ENCODE data around the gene SORCS2. TPM values are rescaled to one million over a fixed set of nuclear protein-coding genes. Genes with fewer than 3 reads are reported as not detected.

SORCS2 gene
- total RNA-seq, 1 donor from 2014 or later = 1.2 TPM

DNA sequence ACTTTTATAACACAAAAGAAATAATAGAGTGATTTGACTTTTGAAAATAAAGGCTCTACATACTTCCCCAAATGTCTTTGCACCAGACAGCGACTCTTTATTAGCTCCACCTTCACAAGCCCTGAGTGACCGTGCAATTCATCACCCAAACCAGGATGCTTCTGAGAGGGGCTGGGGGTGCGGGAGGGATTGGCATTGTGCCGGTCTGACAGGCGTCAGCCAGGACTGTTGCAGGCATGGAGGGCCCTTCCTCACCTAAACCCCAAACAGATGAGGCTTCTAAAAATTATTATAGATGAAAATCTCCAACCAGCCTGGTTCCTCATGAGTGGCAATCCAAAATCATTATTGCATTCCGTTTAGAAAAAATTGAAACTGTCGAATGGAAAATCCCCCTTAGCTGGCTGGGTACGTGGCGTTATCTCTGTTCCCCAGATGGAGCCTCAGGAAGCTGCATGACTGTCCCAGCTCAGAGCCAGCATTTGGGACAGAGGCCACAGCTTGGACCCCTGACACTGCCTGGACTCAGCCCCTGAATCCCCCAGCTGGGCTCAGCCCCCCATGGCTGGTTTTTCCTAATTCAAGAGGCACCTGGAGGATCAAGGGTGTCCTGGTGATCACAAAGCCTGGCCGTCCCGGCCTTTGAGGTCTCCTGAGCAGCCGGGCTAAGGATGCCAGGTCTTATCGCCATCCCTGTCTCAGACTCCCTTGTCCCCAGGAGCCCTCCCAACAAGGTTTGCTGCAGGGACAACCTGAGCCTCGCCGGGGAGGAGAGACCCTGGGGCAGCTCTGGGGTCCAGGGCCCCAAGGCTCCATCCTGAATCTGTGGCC lies 60.4 kb downstream of the SORCS2 start:
- no peak for ATAC-seq (ENCODE audit: poor library complexity)
- no peak for DNase-seq
- intact Hi-C loops (cut with DNase I) = no loop called here

DNA sequence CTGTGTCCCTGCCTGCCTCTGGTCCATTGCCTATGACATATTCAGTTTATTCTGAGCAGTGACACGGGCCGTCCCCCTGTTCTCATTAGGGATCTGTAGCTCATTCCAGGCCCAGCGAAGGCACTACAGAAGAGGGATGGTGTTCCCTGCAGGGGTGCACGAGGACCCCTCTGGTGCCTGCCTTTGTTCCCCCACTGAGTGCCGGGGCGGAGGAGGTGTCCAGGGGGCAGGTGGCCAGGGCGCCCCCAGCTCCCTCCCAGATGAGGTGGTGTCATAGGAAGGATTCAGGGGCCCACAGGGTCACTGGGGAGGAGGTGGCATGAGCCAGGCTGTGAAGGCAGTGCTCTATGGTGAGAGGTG lies 61.0 kb downstream of the SORCS2 start:
- intact Hi-C loops (cut with DNase I) = no loop called here
- DNase-seq (no peak), ATAC-seq (ENCODE audit: poor library complexity) (no peak)

DNA sequence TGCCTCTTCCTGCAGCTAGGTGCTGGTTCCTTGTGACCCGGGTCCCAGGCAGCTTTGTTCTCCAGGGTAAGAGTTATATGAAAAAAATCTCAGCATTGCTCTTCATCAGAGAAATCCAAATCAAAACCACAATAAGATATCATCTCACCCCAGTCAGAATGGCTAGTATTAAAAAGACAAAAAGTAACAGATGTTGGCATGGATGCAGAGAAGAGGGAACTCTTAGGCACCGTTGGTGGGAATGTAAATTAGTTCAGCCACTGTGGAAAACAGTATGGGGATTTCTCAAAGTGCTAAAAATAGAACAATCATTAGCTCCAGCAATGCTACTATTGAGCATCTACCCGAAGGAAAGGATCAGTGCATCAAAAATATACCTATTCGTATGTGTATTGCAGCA lies 61.5 kb downstream of the SORCS2 start:
- intact Hi-C loops (cut with DNase I) = no loop called here
- ATAC-seq (ENCODE audit: poor library complexity) = no peak
- no peak for DNase-seq

DNA sequence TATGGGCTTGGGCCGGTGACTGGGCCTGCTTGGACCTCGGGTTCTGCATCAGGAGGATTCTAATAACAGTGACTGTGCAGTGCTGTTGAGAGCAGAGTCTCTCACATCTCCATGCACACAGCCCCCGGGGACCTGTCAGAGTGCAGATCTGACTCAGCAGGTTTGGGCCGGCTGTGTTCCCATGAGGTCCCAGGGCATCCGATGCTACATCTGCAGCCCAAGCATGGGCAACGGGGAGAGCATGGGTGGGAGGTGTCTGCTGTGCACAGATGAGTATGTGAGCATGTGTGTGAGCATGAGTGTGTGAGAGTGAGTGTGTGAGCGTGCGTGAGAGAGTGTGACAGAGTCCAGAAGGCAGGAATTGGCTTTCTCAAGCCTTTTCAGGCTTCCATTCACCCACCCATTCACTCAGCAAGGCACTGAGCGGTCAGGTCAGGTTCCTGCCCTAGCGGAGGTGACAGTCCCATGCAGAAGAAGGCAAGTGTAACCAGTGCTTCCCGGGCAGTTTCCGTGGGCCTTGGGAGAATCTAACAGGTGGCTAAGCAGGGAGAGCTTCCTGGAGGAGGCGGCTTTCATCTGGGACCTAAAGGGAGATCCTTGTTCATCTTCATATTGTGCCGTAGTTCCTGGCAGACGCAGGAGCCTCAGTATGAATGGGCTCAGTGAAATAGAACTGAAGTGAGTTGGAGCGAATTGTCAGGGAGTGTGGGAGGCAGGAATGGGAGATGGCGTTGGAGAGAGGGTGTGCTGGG lies 62.6 kb downstream of the SORCS2 start:
- DNase-seq (peak; percentile 42), ATAC-seq (ENCODE audit: poor library complexity) (no peak)
- intact Hi-C loops (cut with DNase I) = no loop called here

DNA sequence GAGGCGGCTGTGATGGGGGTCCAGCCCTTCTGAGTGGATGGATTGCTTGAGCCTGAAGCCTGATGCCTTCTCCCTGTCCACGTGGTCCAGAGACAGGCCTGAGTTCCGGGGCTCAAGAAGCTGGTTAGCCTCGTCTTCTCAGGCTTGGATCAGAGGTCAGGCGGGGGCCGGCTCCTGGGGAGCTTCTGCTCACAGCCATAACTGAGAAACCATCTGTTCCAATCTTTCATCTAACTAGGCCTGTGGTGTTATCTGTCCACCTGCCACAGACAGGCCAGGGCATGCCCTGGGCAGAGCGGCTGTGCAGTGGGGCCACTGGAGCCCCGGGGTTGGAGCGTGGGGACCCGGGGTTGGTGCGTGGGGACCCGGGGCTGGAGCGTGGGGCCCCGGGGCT lies 63.1 kb downstream of the SORCS2 start:
- DNase-seq (peak; percentile 33), ATAC-seq (ENCODE audit: poor library complexity) (no peak)
- intact Hi-C loops (cut with DNase I) = no loop called here

DNA sequence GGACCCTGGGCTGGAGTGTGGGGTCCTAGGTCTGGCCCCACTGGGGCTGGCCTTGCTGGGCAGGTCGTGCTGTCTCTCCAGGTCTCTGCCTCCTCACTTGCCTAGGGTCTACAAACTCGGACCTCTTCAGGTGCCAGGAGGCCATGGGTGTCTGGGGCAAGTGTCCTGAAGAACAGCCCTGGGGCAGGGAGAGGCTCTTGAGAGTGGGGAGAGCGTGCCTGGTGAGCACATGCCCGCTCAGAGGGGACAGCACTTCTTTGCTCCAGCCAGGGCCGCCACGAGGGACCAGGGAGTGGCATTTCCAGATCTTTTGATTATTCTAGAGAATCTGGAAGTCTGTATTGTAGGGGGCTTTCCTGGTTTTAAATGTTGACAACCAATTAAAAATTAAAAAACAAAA lies 63.7 kb downstream of the SORCS2 start:
- DNase-seq (peak; percentile 13), ATAC-seq (ENCODE audit: poor library complexity) (no peak)
- intact Hi-C loops (cut with DNase I) = no loop called here

DNA sequence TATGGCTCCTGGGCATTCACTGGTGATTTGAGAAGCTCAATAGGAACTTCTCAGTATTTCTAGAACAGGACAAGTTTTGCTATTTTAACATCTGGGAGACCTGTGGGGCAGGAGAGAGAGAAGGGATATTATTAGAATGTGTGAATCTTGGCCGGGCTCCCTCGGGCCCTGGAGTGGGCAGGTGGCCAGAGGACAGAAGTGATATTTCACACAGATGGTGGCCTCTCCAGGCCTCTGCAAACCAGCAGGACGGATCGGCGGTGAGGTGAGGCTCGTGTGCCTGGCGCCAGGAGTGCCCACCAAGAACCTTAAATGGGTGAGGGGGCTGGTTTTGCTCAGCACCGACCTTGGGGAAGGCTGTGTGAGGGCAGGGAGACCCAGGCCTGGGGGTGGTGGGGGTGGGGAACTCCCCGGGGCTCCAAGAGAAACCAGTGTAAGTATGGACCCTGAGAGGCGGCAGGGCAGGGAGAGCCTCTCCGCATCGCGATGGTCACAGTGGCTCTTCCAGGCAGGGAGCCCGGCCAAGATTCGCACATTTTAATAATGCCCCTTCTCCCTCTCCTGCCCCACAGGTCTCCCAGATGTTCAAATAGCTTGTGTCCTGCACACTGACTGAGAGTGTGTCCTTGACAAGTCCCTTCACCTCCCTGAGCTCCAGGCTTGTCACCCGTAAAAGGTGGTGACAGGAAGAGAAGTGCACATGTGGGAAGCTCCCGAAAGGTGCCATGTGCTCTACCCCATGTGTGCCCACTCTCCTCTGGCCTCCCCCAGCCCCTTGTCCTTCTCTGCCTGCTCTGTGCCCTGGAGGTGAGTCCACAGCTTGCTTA lies 64.9 kb downstream of the SORCS2 start:
- intact Hi-C loops (cut with DNase I) = no loop called here
- peak; percentile 86 for DNase-seq
- ATAC-seq (ENCODE audit: poor library complexity) = peak; percentile 91

DNA sequence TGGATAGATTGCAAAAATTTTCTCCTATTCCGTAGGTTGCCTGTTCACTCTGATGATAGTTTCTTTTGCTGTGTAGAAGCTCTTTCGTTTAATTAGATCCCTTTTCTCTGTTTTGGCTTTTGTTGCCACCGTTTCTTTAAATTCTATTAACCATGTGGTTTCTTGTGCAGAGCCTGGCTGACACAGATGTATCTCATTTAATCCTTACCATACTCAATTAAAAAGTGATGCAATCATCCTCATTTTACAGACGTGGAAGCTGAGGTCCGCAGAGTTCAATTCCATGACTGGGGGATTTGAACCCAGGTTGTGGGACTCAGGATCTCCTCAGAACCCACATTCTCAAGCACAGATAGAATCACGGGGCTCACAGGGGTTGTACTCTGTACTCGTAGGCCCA lies 66.7 kb downstream of the SORCS2 start:
- intact Hi-C loops (cut with DNase I) = no loop called here
- ATAC-seq (ENCODE audit: poor library complexity) (no peak), DNase-seq (no peak)

DNA sequence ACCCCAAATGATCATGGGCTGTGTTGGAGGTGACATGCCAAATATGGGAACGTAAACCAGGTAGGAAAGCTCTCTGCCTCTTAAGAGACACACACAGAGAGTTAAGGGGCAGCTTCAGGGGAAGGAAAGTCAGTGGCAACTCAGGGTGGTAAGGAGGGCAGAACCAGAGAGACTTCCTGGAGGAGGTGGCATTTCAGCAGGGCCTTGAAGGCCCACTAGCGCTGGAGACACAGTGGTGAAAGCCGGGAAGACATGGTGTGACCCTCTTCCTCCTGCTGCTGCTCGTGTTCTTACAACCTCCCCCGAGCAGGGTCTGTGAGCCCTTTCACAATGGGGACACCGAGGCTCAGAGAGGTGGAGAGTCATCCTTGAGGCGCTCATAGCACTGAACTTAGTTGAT lies 68.2 kb downstream of the SORCS2 start:
- no peak for ATAC-seq (ENCODE audit: poor library complexity)

DNA sequence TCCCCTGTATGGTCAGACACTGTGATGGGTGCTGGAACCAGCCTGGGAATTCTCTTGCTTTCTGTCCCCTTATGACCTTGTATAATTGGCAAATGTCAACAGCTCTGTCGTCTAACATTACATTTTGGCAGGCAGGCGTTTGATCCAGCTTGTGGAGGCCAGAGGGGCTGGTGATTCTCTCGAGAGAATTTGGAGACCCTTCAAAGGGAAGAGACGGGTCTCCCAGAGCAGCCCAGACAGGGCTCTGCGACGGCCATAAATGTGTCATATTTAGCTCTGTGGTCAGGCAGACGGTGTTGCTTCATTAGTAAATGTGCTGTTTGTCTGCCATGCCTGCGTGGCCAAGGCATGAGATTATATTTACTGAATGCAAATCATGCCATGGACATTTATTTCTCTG lies 68.7 kb downstream of the SORCS2 start:
- ATAC-seq (ENCODE audit: poor library complexity) (peak; percentile 35), DNase-seq (no peak)
- intact Hi-C loops (cut with DNase I) = no loop called here

More for the DNA sequence above, 68.2 kb downstream of the SORCS2 start:
- no peak for DNase-seq
- intact Hi-C loops (cut with DNase I) = no loop called here

DNA sequence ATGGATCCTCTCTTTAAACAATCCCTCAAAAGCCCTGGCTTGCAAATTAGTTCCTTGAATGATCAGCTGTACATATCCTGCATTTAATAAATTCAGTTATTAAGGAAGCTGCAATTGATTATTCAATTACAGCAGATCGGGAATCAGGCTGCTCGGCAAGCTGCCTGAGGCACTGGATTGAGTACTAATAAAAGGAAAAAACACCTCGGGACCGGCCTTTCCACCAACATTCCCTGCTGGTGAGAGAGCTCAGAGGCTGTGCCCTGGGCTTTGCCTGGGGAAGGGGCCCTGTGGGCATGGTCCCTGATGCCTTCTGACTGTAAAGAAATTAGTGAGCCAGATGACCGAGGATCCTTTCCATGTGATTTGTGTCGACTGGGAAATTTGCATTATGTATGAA lies 69.2 kb downstream of the SORCS2 start:
- intact Hi-C loops (cut with DNase I) = no loop called here
- DNase-seq (no peak), ATAC-seq (ENCODE audit: poor library complexity) (no peak)

DNA sequence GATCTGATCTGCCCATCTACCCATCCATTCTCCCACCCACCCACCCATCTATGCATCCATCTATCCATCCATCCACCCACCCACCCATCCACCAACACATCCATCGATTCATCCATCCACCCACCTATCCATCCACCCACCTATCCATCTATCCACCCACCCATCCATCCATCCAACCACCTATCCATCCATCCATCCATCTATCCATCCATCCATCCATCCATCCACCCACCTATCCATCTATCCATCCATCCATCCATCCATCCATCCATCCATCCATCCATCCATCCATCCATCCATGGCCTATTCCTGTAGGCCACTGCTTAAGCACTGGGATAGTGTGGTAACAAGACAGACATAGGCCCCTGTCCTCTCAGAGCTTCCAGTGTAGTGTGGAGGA lies 69.8 kb downstream of the SORCS2 start:
- DNase-seq (no peak), ATAC-seq (ENCODE audit: poor library complexity) (no peak)
- intact Hi-C loops (cut with DNase I) = no loop called here

DNA sequence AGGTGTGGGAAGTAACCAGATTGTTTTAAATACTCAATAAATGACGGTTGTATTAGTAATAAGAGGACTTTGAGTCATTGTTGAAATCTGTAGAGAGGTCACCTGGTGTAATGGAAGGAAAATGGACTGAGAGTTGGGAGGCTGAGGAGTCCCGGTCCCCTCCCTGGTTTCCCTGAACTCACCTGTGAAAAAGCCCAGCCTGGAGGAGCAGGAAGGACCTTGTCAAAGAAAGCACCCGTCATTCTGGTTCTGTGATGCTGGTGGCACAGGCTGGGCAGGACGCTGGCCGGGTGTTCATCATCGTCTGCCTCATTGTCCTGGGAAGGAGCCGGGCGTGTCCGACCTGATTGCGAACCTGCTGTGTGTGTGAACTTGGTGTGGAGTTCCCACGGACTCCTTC lies 70.8 kb downstream of the SORCS2 start:
- ATAC-seq (ENCODE audit: poor library complexity) (no peak), DNase-seq (no peak)
- intact Hi-C loops (cut with DNase I) = no loop called here

DNA sequence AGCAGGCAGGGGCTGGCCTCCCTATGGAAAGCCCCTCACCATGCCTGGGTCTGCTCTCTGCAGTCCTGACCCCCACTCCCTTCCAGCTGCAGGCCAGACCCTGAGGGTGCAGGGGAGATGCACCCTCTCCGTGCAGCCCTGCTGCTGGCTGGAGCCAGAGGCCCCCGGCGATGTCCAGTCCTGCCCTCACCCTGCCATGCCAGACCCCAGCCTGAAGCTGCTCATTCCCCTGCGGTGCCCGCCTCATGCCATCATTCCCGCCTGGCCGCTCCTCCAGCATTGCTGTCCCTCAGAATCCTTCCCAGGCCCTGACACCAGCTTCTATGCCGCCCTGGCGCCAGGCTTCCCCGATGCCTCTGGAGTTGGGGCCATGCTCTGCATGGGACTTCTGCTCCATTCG lies 72.4 kb downstream of the SORCS2 start:
- ATAC-seq (ENCODE audit: poor library complexity) (no peak), DNase-seq (peak; percentile 15)
- intact Hi-C loops (cut with DNase I) = no loop called here

DNA sequence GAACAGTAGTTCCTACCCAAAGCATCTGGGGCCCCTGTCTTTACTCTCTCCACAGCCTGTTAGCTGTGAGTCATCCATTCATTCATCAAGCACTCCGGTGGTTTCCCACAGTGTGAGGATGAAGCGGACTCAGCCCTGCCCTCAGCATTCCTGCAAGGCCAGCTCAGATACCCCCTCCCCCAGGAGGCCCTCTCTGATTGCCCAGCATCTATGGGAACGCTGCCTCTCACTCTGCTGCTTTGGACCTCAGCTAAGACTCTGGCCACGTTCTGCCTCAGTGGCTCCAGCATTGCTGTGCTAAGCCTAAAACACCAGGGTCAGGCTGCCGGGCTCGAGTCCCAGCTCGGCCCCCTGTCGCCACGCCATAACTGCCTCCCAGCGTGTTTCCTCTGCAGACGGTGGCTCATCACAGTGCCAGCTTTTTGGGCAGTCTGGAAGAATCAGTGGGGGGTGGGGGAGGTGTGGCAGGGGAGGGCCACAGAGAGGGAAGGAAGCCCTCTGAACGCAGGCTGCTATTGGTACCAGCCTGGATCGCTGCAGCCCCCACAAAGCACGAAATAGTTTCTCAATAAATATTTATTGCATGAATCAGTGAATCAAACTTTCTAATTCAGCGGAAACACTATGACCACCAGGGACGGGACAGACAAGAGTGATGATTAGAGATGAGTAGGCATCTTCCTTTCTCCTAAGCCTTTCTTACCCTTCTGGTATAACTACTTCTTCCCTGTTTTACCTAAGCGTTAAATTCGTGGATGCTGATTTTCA lies 74.4 kb downstream of the SORCS2 start:
- DNase-seq = peak; percentile 28
- intact Hi-C loops (cut with DNase I) = no loop called here
- no peak for ATAC-seq (ENCODE audit: poor library complexity)

DNA sequence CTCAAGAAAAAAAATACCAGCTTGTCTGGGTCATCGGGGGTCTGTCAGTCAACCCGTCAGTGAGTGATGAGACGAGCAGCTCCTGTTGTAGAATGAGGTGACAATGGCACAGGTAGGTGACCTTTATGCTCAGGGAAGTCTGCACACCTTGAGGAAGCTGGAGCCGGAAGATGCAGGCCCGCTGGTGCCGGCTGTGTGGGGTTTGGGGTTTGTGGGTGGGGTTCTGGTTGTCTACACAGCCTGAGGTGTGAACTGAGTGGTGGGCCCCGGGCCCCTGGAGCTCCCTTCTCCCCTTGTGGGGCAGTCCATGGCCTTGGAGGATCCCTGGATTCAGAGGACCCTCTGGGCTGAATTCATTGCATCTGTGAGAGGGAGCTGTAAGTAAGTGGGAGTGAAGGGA lies 75.5 kb downstream of the SORCS2 start:
- ATAC-seq (ENCODE audit: poor library complexity) (no peak), DNase-seq (peak; percentile 9)
- intact Hi-C loops (cut with DNase I) = no loop called here

DNA sequence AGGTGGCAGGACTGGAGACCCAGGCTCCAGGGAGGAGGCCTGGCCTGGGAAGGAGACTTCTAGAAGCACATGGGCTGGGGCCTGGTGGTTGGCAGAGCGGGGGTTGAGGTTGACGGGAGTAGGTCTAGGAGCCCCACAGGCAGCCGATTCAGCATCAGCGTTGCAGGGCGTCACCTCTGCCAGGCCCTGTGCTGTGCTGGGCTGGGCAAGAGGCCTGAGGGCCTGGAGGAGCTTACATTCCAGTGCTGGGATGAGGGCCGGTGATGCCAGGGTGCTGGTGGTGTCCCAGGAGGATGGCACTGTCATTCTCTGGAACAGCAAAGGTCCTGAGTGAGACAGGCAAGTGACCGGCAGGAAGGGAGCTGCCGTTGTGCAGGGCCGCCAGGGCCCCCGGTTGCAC lies 76.6 kb downstream of the SORCS2 start:
- DNase-seq = peak; percentile 8
- ATAC-seq (ENCODE audit: poor library complexity) = no peak
- intact Hi-C loops (cut with DNase I) = no loop called here

DNA sequence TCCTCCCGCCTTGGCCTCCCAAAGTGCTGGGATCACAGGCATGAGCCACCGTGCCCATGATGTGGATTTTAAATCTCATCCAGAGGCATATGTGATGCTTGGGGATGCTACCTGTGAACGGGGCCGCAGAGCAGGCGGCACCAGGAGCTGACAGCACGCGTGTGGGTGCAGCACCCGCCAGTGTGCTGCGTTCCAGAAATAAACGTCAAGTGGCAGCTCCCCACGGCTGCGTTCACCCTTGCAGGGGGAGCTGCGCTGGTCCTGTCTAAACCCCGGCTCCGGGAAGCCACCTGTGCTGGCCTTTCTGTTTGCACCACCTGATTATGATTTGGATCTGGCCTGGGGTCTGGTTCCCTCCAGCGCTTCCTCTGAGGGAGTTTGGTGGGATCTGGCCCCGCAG lies 77.8 kb downstream of the SORCS2 start:
- intact Hi-C loops (cut with DNase I) = no loop called here
- no peak for ATAC-seq (ENCODE audit: poor library complexity)
- DNase-seq = peak; percentile 10

DNA sequence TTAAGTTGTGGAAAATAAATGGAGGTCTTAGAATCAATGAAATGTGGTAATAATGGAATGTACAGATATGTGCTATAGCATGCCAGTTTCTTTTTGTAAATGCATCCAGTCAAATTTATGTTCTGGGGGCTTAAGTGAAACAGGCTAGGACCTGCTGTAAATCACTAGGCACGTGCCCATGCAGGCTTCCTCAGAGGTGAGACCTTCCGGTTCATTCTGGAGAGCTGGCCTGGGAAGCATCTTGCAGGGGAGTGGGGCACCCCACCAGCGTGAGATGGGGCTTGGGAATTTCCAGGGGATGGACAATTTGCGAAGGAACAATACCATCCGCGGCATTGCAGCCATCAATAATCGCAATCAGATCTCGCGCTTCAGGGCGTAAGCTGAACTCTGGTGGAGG lies 80.1 kb downstream of the SORCS2 start:
- DNase-seq = peak; percentile 22
- ATAC-seq (ENCODE audit: poor library complexity) = no peak
- intact Hi-C loops (cut with DNase I) = no loop called here

Measured in Right ventricle myocardium superior (tissue), 1 donor.